ENCODE results near the gene DST.

The DST gene

DNA sequence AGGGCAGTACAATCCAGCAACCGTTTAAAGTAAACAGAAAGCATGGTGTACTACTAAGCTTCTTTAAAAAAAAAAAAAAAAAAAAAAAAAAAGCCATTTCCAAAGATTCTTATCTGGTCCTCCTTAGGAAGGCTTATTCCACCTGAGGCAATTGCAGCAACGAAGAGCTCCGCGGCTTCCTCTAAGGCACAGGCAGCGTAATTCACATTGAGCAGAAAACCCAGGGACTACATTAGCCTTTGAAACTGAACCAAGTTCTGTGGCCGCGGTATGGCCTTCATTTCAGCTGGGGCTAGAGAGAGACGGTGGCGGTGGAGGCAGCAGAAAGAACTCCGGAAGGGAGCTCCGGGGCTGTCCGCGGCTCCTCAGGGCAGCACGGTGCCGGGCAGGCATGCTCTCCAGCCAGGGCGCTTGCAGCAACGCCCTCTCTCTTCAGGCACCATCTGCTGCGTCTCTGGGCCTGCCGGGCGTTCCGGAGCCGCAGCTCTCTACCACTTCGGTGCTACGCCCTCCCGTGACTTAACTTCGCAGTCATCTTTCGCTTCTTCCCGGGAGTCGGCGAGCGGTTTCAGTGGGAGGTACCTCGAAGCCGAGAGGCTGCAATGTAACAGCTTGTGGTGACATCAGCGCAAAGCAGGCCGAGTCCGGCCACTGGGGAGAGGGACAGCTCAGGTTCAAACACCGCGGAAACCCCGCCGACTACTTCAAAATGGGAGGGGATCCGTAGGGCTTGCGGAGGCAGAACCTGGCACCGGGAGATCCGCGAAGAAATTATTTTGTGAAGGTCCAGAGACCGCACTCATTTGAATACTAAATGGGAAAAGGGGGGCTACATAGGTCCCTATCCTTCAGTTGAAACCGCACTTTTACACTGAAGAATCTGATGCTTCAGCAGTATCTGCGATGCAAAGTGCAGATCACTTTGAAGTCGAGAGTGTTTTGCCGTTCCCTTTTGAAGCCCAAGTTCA is 100.0 kb downstream of the DST start:
- TF ChIP-seq, protein P1, sequence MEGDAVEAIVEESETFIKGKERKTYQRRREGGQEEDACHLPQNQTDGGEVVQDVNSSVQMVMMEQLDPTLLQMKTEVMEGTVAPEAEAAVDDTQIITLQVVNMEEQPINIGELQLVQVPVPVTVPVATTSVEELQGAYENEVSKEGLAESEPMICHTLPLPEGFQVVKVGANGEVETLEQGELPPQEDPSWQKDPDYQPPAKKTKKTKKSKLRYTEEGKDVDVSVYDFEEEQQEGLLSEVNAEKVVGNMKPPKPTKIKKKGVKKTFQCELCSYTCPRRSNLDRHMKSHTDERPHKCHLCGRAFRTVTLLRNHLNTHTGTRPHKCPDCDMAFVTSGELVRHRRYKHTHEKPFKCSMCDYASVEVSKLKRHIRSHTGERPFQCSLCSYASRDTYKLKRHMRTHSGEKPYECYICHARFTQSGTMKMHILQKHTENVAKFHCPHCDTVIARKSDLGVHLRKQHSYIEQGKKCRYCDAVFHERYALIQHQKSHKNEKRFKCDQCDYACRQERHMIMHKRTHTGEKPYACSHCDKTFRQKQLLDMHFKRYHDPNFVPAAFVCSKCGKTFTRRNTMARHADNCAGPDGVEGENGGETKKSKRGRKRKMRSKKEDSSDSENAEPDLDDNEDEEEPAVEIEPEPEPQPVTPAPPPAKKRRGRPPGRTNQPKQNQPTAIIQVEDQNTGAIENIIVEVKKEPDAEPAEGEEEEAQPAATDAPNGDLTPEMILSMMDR (IDR thresholded peaks at IDR 0.05; ENCODE audit: low read depth, low read length): peak; percentile 4
- DNase-seq (ENCODE audit: low read depth in 2 of 2): peak; percentile 97 to 98
- H3K4me3 ChIP-seq (replicated peaks in 1 of 2; ENCODE audit: low read depth in 2 of 2, low read length in 2 of 2): peak overlapping the region; percentile 49 to 63

DNA sequence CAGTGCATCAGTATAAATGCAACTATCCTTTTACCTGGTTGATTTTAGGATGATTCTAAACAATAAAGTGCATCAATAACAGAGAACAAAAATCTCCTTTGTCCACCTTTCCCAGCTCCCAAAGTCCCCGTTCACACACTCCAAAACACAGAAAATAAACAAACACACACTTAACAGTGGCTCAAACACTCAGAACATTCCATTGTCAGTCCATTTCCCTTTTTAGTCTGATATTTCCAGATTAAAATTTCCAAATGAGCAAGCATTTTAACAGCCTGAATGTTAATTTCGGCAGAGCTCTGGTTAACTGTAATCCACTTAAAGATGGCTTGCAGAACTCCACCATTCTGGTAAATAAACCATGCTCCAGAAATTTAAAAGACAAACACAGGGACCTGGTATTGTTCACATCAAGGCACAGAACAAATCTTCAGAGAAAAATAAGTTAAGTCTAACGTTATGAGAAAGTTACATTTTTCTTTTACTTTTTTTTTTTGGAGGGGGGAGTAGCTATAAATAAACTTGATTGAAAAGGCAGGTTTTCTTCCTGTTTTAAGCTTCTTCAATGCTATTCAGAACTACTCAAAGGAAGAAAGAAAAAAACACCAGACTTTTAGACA is 100.8 kb downstream of the DST start:
- H3K4me3 ChIP-seq (replicated peaks in 1 of 2; ENCODE audit: low read depth in 2 of 2, low read length in 2 of 2): peak overlapping the region; percentile 49 to 63
- TF ChIP-seq, protein P1 (IDR thresholded peaks at IDR 0.05; ENCODE audit: low read depth, low read length): no peak

DNA sequence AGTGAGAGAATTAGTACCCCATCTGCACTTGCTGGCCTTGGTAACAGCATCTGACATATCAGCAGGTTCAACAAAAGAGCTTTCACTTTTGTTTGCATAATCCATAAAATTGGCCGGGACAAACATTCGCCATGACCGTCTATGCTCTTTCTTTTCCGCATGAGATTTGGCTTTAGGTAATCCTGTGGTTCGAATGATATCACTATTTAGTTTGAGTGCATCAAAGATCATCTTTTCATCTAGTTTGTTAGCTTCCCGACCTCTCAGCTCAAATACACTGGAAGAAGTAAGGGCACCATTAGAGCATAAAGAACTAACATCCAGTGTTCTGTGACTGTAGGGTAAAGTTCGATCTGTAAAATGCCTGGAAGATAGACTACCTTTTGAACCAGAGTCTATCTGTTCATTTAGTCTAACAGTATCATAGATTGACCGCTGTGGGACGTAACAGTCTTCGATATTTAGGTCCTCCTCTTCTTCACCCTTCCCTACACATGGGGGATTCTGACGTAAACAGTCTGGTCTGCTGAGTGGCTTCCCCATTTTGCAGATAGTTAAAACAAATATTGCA is 101.6 kb downstream of the DST start:
- no peak for DNase-seq (ENCODE audit: low read depth in 2 of 2)
- TF ChIP-seq, protein P1 (IDR thresholded peaks at IDR 0.05; ENCODE audit: low read depth, low read length): no peak
- peak overlapping the region; percentile 2 to 63 for H3K4me3 ChIP-seq (replicated peaks in 1 of 2; ENCODE audit: low read depth in 2 of 2, low read length in 2 of 2)

More for the DNA sequence above, 100.8 kb downstream of the DST start:
- no peak for DNase-seq (ENCODE audit: low read depth in 2 of 2)

DNA sequence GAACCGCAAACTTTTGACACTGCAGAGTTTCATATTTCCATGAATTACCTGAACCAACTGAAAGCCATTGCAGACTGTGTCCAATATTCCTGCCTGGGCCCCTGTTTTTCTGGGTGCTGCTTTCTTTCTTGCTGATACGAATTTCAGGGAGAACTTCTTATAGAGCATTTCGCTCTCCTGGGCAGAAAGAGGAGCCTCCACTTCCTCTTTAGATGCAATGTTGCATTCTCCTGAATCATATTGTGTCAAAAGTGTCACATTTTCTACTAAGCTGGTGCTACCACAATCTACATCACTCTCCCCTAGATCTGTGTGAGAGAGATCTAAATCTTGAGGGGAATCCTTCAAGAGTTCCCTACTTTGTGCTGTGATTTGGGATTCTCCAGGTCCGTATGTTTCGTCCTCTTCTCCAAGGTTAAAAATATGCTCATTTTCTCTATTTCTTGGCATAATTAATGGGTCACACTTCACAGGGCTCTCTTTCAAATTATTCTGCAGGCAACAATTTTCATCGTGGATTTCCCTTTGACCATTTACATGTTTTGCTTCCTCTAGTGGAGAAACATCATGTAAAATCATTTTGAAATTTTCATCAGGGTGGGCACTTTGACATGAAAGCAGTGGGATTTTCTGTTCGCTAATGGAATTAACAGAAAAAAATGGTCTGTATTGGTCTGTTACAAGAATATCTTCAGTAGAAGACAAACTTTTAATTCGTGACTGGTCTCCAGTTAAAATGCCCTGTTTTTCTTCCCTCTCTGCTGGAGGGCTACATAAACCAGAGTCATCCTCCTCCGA is 102.3 kb downstream of the DST start:
- DNase-seq (ENCODE audit: low read depth in 2 of 2): no peak
- H3K4me3 ChIP-seq (replicated peaks in 1 of 2; ENCODE audit: low read depth in 2 of 2, low read length in 2 of 2): peak overlapping the region; percentile 2 to 63
- TF ChIP-seq, protein P1 (IDR thresholded peaks at IDR 0.05; ENCODE audit: low read depth, low read length): no peak

DNA sequence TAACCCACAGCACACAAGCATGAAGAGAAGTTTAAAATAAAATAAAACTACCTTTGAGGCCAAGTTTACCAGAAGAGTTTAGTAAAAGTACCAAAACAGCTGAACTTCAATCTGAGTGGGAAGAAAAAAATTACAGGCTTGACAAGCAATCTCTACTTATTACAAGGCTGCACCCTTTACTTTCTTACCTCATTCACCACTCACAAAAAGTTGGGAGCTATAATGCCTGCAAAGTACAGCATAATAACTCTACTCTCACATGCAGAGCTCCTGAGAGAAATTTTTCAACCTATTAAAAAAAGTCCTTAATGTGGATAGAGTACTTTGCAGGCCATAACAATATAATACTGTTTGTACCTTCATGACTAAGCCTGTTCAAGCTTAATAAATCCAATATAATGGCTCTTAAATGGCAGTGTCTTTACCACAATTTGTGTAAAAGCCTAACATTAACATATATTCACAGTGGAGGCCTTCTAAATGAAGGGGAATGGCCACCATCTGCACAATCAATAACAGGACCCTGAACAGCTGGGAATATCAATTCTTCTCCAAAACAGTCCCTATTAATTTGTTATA is 103.1 kb downstream of the DST start:
- TF ChIP-seq, protein P1 (IDR thresholded peaks at IDR 0.05; ENCODE audit: low read depth, low read length): no peak
- H3K4me3 ChIP-seq (replicated peaks in 1 of 2; ENCODE audit: low read depth in 2 of 2, low read length in 2 of 2): peak overlapping the region in 1 of 2 donors; percentile 1
- DNase-seq (ENCODE audit: low read depth in 2 of 2): no peak

DNA sequence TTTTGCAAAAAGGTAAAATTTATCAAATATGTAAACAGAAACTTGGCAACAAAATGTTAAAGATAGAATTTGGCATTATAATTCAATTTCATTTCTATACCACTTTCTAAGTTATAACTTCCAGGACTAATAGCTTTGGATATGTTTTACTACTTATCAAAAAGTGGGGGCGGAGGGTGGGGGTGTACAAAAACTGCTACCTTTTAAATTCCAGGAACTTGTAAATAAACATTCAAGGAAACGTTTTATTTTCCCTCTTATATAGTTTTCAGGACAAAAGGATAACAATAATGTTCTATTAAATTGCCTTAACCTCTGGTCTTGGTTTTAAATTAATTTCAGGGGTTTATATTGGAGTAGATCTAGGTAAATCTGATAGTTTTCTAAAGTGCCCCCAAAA is 103.8 kb downstream of the DST start:
- DNase-seq (ENCODE audit: low read depth in 2 of 2): no peak
- no peak overlapping the region for H3K4me3 ChIP-seq (replicated peaks in 1 of 2; ENCODE audit: low read depth in 2 of 2, low read length in 2 of 2)
- TF ChIP-seq, protein P1 (IDR thresholded peaks at IDR 0.05; ENCODE audit: low read depth, low read length): no peak

Data from cardiac fibroblast (primary cell).